HCT116 (cell line): ENCODE data around the gene STAMBP. TPM values are rescaled to one million over a fixed set of nuclear protein-coding genes. Genes with fewer than 3 reads are reported as not detected.

Experiments
- ATAC-seq: fragments of 200-7000 bp; cut with Tn5 transposase; 2 replicates; pipeline ENCODE4 v1.9.1; 2020; ENCODE audit warnings: mild to moderate bottlenecking, moderate library complexity
- BruUV-seq: library from RNA; stranded (reverse); fragments of 400-500 nt; replicated peaks from 2 replicates; lab custom pipeline; 2021; lab: Mats Ljungman, UMichigan
- CTCF ChIA-PET: fragments of 300-600 bp; sonication (Branson Sonifier 250); formaldehyde crosslinking; loops from one replicate; lab custom pipeline; 2021; ENCODE audit warnings: antibody characterized with exemption; lab: Charles Lee
- POLR2A ChIA-PET: fragments of 300-600, 350-600 bp; sonication (Branson Sonifier 250); formaldehyde crosslinking; loops from one replicate; lab custom pipeline; 2021; ENCODE audit warnings: antibody characterized with exemption; lab: Charles Lee
- RAD21 ChIA-PET, 2 experiments: fragments of 300-600 bp; sonication (Branson Sonifier 250); formaldehyde crosslinking; loops; one replicate each; lab custom pipeline; 2023; ENCODE audit warnings: low total read pairs in 2 of 2; ENCODE audit not compliant: uncharacterized antibody in 2 of 2, unreplicated experiment in 2 of 2, low non-redundant PET in 1 of 2; lab: Charles Lee
- DNase-seq: peaks from one replicate; pipeline ENCODE4 v3.0.0-alpha.2; 2010; ENCODE audit warnings: low read depth, low spot score
- H2AFZ ChIP-seq: fragments of 200-600 bp; shearing (Covaris generic), sonication (generic); 2 replicates; pipeline ENCODE4 v1.6.1; 2017; ENCODE audit warnings: low read depth, mixed run types, mixed read lengths, antibody characterized with exemption, low read length; ENCODE audit not compliant: poor library complexity, severe bottlenecking
- H3K27ac ChIP-seq: 2 replicates; pipeline ENCODE4 v1.5.1; 2012; ENCODE audit warnings: low read depth, low read length
- H3K27me3 ChIP-seq: fragments of 200-600 bp; sonication (generic); 2 replicates; pipeline ENCODE4 v1.6.1; 2016; ENCODE audit warnings: mixed run types, low read length, mixed read lengths; ENCODE audit not compliant: insufficient read depth
- H3K36me3 ChIP-seq, 2 experiments: fragments of 200-500 bp in 1 of 2; fragments of 200-600 bp in 1 of 2; sonication (Bioruptor generic) in 1 of 2; sonication (generic) in 1 of 2; 2 replicates each; pipeline versions ENCODE4 v1.5.1 to v1.6.1; 2014 to 2016; ENCODE audit warnings: low read length in 2 of 2, inconsistent platforms in 1 of 2, mixed read lengths in 1 of 2, mixed run types in 1 of 2; ENCODE audit not compliant: insufficient read depth in 2 of 2, control insufficient read depth in 1 of 2
- H3K4me1 ChIP-seq, 2 experiments: fragments of 200-600 bp in 1 of 2; sonication (generic) in 1 of 2; 2 replicates each; pipeline versions ENCODE4 v1.5.1 to v1.6.1; 2012 to 2017; ENCODE audit warnings: low read length in 2 of 2, inconsistent platforms in 1 of 2, mild to moderate bottlenecking in 1 of 2, mixed read lengths in 1 of 2, mixed run types in 1 of 2, moderate library complexity in 1 of 2; ENCODE audit not compliant: insufficient read depth in 2 of 2, control insufficient read depth in 1 of 2
- H3K4me2 ChIP-seq: fragments of 200-600 bp; sonication (generic); 2 replicates; pipeline ENCODE4 v1.6.1; 2017; ENCODE audit warnings: mixed run types, low read length, mixed read lengths
- H3K4me3 ChIP-seq, 2 experiments: fragments of 200-600 bp in 1 of 2; sonication (generic) in 1 of 2; replicated peaks in 1 of 2; 2 replicates each; pipeline ENCODE4 v1.5.1; 2011 to 2016; ENCODE audit warnings: low read length in 2 of 2, control low read depth in 1 of 2, low read depth in 1 of 2, mild to moderate bottlenecking in 1 of 2, mixed read lengths in 1 of 2, mixed run types in 1 of 2
- H3K79me2 ChIP-seq: fragments of 200-600 bp; sonication (generic); 2 replicates; pipeline ENCODE4 v1.6.1; 2017; ENCODE audit warnings: mild to moderate bottlenecking, mixed run types, low read length, moderate library complexity, mixed read lengths; ENCODE audit not compliant: insufficient read depth
- H3K9ac ChIP-seq: fragments of 200-600 bp; sonication (generic); 2 replicates; pipeline ENCODE4 v1.6.1; 2016; ENCODE audit warnings: low read length, mixed read lengths
- H3K9me2 ChIP-seq: fragments of 200-600 bp; sonication (generic), shearing (Covaris generic); 2 replicates; pipeline ENCODE4 v1.6.1; 2017; ENCODE audit warnings: mixed run types, mild to moderate bottlenecking, moderate library complexity; ENCODE audit not compliant: insufficient read depth
- H3K9me3 ChIP-seq, 2 experiments: fragments of 200-500 bp in 1 of 2; fragments of 200-600 bp in 1 of 2; sonication (Bioruptor generic) in 1 of 2; sonication (generic) in 1 of 2; 2 replicates each; pipeline ENCODE4 v1.6.1; 2014 to 2017; ENCODE audit warnings: low read length in 2 of 2, mixed read lengths in 2 of 2, inconsistent platforms in 1 of 2, low read depth in 1 of 2, mild to moderate bottlenecking in 1 of 2, mixed run types in 1 of 2, moderate library complexity in 1 of 2; ENCODE audit not compliant: control insufficient read depth in 1 of 2, insufficient read depth in 1 of 2
- H4K20me1 ChIP-seq: fragments of 200-600 bp; sonication (generic), shearing (Covaris generic); 2 replicates; pipeline ENCODE4 v1.6.1; 2017; ENCODE audit warnings: mixed run types, mild to moderate bottlenecking, moderate library complexity; ENCODE audit not compliant: insufficient read depth
- ATF3 ChIP-seq: IDR thresholded peaks from 2 replicates; pipeline ENCODE4 v1.6.1; 2012
- CBX3 ChIP-seq: IDR thresholded peaks from 2 replicates; pipeline ENCODE4 v1.6.1; 2012; ENCODE audit warnings: low read depth
- CTCF ChIP-seq, 3 experiments: fragments of 200-600 bp in 1 of 3; sonication (generic) in 1 of 3; IDR thresholded peaks in 2 of 3; conservative IDR thresholded peaks in 1 of 3; 2 replicates each; pipeline ENCODE4 v1.5.1; 2012 to 2017; ENCODE audit warnings: low read depth in 2 of 3, low read length in 2 of 3, antibody characterized with exemption in 1 of 3, borderline replicate concordance in 1 of 3, control low read depth in 1 of 3, mild to moderate bottlenecking in 1 of 3, mixed read lengths in 1 of 3, mixed run types in 1 of 3, moderate library complexity in 1 of 3; ENCODE audit not compliant: insufficient read depth in 1 of 3
- EGR1 ChIP-seq: IDR thresholded peaks from 2 replicates; pipeline ENCODE4 v1.6.1; 2012; ENCODE audit warnings: low read depth
- EZH2 ChIP-seq: fragments of 200-600 bp; sonication (generic); IDR thresholded peaks from 2 replicates; pipeline ENCODE4 v1.6.1; 2017; ENCODE audit warnings: antibody characterized with exemption, mixed run types
- EZH2phosphoT487 ChIP-seq: fragments of 200-600 bp; IDR thresholded peaks from 2 replicates; pipeline ENCODE4 v1.6.1; 2018; ENCODE audit warnings: antibody characterized with exemption, borderline replicate concordance
- JUND ChIP-seq: IDR thresholded peaks from 2 replicates; pipeline ENCODE4 v1.6.1; 2012
- POLR2A ChIP-seq: IDR thresholded peaks from 2 replicates; pipeline ENCODE4 v1.7.0; 2011; ENCODE audit warnings: borderline replicate concordance; ENCODE audit not compliant: insufficient read depth, insufficient read length; ENCODE audit errors: extremely low read depth
- POLR2AphosphoS5 ChIP-seq: IDR thresholded peaks from 2 replicates; pipeline ENCODE4 v1.6.1; 2011; ENCODE audit warnings: mild to moderate bottlenecking, low read depth, low read length, moderate library complexity
- RAD21 ChIP-seq: IDR thresholded peaks from 2 replicates; pipeline ENCODE4 v1.6.1; 2012; ENCODE audit warnings: low read depth, mild to moderate bottlenecking
- TCF7L2 ChIP-seq: IDR thresholded peaks from 2 replicates; pipeline ENCODE4 v1.7.0; 2011; ENCODE audit warnings: borderline replicate concordance, inconsistent platforms; ENCODE audit not compliant: insufficient read depth, insufficient read length; ENCODE audit errors: extremely low read depth
- YY1 ChIP-seq: IDR thresholded peaks from 2 replicates; pipeline ENCODE4 v1.6.1; 2011; ENCODE audit warnings: low read length, low read depth, moderate library complexity, mild to moderate bottlenecking; ENCODE audit not compliant: insufficient replicate concordance; ENCODE audit errors: extremely low read depth
- ZFX ChIP-seq: fragments of 450-650 bp; IDR thresholded peaks from 2 replicates; pipeline ENCODE4 v1.6.1; 2017
- ZNF274 ChIP-seq: fragments of 200-500 bp; sonication (Bioruptor generic); IDR thresholded peaks from 2 replicates; pipeline ENCODE4 v1.6.1; 2014; ENCODE audit warnings: mild to moderate bottlenecking, low read depth, low read length, inconsistent platforms
- intact Hi-C: fragments of 100-400 bp; cut with micrococcal nuclease; formaldehyde crosslinking; loops from 2 replicates; pipeline ENCODE4 v1.10.0; 2022
- total RNA-seq: library from RNA; stranded (reverse); gene quantifications from one replicate; pipeline ENCODE4 v1.2.1, GENCODE V29; 2021; ENCODE audit not compliant: unreplicated experiment

STAMBP gene
- total RNA-seq, 1 experiment from 2014 or later: 45.2 TPM

- ChIA-PET POLR2A (no interaction called here), CTCF (interaction anchor here (1.9 kb wide), 1 partner anchor 14 kb away, joined by 8 read pairs; no protein-coding TSS in a partner anchor), RAD21 (no interaction called here)
- DNase-seq (no peak), ATAC-seq (no peak)
- H3K9me3 ChIP-seq: no peaks in the 10 kb centered on the region
- no peak overlapping the region for H3K4me3 ChIP-seq
- H3K4me2 ChIP-seq: no peak overlapping the region
- no peaks in the 10 kb centered on the region for H4K20me1 ChIP-seq
- H3K9ac ChIP-seq: no peak overlapping the region
- no peak for TF ChIP-seq CTCF (IDR thresholded peaks at IDR 0.05 in 2 of 3, conservative IDR thresholded peaks at IDR 0.05 in 1 of 3; ENCODE audit: borderline replicate concordance in 1 of 3, insufficient read depth in 1 of 3, low read depth in 2 of 3, low read length in 2 of 3)
- TF ChIP-seq ZNF274: no peak
- no peak for TF ChIP-seq EZH2phosphoT487
- no peak for TF ChIP-seq ATF3
- no peak for TF ChIP-seq EGR1
- TF ChIP-seq ZFX: no peak
- no peak for TF ChIP-seq TCF7L2
- no peak for TF ChIP-seq JUND
- no peak for TF ChIP-seq POLR2AphosphoS5
- TF ChIP-seq RAD21: no peak
- TF ChIP-seq POLR2A: no peak
- TF ChIP-seq YY1: no peak
- no peak for TF ChIP-seq CBX3
- TF ChIP-seq EZH2: no peak
- no peaks in the 10 kb centered on the region for H3K4me1 ChIP-seq
- no peaks in the 10 kb centered on the region for H3K79me2 ChIP-seq
- no peaks in the 10 kb centered on the region for H3K36me3 ChIP-seq
- no peaks in the 10 kb centered on the region for H3K9me2 ChIP-seq
- no TSS peak for BruUV-seq
- no peaks in the 10 kb centered on the region for H3K27me3 ChIP-seq
- intact Hi-C loops: no loop called here
- H2AFZ ChIP-seq: no peak overlapping the region
- H3K27ac ChIP-seq: no peak overlapping the region
Measured at GRCh38 chr2:73812635-73813034, 16.1 kb upstream of the STAMBP start.
